GM21529 (cell line): ENCODE data around the gene CEBPA.
"Not testable (repeated sequence)": the region's sequence is repeated elsewhere in the genome, so short reads cannot be mapped to it uniquely, and the experiment has no call there.

Experiments used
- ATAC-seq: cut with Tn5 transposase; IDR thresholded peaks from one replicate; pipeline ENCODE4 v1.9.1; 2021; ENCODE audit not compliant: unreplicated experiment

The CEBPA gene

GRCh38 chr19:33301144-33301899 is 1.0 kb downstream of the CEBPA start:
- no peak for ATAC-seq

- ATAC-seq, result no peak
Observed at GRCh38 chr19:33300894-33301143, 1.5 kb downstream of the CEBPA start.

- ATAC-seq, result no peak
Observed at GRCh38 chr19:33300009-33300893, 2.1 kb downstream of the CEBPA start.

- ATAC-seq, result no peak
Observed at GRCh38 chr19:33299051-33299688, 3.2 kb downstream of the CEBPA start.

- no peak for ATAC-seq
Observed at GRCh38 chr19:33298146-33298911, 4.0 kb downstream of the CEBPA start.

- ATAC-seq, result no peak
Observed at GRCh38 chr19:33297401-33298145, 4.8 kb downstream of the CEBPA start.

- ATAC-seq, result no peak
Observed at GRCh38 chr19:33296488-33296971, 5.8 kb downstream of the CEBPA start.

- no peak for ATAC-seq
Observed at GRCh38 chr19:33295621-33296487, 6.5 kb downstream of the CEBPA start.

- not testable (repeated sequence) for ATAC-seq
Observed at GRCh38 chr19:33295046-33295445, 7.3 kb downstream of the CEBPA start.

- no peak for ATAC-seq
Observed at GRCh38 chr19:33294058-33294798, 8.1 kb downstream of the CEBPA start.

GRCh38 chr19:33293255-33294057 is 8.9 kb downstream of the CEBPA start:
- no peak for ATAC-seq

GRCh38 chr19:33292595-33293254 is 9.6 kb downstream of the CEBPA start:
- ATAC-seq, result no peak

GRCh38 chr19:33291623-33292534 is 10.5 kb downstream of the CEBPA start:
- ATAC-seq, result no peak

- ATAC-seq, result no peak
Observed at GRCh38 chr19:33290956-33291622, 11.2 kb downstream of the CEBPA start.

- ATAC-seq, result no peak
Observed at GRCh38 chr19:33290082-33290815, 12.1 kb downstream of the CEBPA start.
